ENCODE results near the gene REV3L. TPM values are rescaled to one million over a fixed set of nuclear protein-coding genes. Genes with fewer than 3 reads are reported as not detected.

REV3L gene, protein sequence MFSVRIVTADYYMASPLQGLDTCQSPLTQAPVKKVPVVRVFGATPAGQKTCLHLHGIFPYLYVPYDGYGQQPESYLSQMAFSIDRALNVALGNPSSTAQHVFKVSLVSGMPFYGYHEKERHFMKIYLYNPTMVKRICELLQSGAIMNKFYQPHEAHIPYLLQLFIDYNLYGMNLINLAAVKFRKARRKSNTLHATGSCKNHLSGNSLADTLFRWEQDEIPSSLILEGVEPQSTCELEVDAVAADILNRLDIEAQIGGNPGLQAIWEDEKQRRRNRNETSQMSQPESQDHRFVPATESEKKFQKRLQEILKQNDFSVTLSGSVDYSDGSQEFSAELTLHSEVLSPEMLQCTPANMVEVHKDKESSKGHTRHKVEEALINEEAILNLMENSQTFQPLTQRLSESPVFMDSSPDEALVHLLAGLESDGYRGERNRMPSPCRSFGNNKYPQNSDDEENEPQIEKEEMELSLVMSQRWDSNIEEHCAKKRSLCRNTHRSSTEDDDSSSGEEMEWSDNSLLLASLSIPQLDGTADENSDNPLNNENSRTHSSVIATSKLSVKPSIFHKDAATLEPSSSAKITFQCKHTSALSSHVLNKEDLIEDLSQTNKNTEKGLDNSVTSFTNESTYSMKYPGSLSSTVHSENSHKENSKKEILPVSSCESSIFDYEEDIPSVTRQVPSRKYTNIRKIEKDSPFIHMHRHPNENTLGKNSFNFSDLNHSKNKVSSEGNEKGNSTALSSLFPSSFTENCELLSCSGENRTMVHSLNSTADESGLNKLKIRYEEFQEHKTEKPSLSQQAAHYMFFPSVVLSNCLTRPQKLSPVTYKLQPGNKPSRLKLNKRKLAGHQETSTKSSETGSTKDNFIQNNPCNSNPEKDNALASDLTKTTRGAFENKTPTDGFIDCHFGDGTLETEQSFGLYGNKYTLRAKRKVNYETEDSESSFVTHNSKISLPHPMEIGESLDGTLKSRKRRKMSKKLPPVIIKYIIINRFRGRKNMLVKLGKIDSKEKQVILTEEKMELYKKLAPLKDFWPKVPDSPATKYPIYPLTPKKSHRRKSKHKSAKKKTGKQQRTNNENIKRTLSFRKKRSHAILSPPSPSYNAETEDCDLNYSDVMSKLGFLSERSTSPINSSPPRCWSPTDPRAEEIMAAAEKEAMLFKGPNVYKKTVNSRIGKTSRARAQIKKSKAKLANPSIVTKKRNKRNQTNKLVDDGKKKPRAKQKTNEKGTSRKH (N-terminal part only)
- total RNA-seq, result 10 to 100 TPM; 11.5 to 23.9 (median 13.9) TPM
- polyA plus RNA-seq, result 10 to 100 TPM in 1 of 2 donors, 1 to 10 TPM in 1; 5.6 to 25.8 TPM
- long read RNA-seq, donor 1, partial matches to known transcripts, result 10 of 22 reads
- long read RNA-seq, donor 1, other reads (novel, unspliced or antisense), result 12 of 22 reads
- long read RNA-seq, donor 2, partial matches to known transcripts, result 12 of 21 reads
- long read RNA-seq, donor 2, other reads (novel, unspliced or antisense), result 9 of 21 reads
- long read RNA-seq, donor 3, partial matches to known transcripts, result 6 of 14 reads
- long read RNA-seq, donor 3, other reads (novel, unspliced or antisense), result 8 of 14 reads

DNA sequence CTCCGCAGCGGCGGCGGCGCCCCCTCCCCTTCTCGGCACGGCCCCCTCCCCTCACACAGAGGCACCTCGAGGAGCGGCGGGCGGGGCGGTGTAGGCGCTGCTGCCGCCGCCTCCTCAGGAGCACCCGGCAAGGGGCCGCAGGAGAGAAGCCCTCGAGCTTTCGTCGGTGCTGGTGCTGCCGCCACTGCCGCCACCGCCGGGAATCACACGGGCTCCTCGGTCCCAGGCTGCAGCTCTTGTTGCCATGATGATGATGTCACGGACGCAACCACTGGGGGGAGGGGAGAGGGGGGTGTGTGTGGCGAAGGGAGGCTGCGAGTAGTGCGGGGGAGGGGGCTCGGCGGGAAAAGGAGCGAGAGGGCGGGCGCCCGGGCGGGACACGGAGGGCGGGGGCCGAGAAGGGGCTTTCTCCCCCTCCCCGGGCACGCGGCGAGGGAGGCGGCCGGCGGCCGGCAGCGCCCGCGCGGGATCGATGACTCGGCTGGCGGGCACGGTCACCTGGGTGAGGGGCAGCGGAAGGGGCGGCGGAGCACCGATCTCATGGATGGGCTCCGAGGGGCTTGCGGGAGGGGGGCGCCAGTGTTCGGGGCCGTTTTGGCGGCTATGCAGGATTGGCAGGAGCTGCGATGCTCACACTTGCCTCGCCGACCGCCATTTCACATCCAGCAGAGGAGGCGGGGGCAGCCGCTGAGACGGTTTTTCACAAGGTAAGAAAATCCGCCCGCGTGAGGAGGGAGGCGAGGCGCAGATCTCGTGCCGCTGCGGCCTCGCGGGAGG, at the start of gene REV3L:
TSS of gene REV3L (minus strand) at position 260 of the 777 bp plus-strand sequence. CDS start 330 bp downstream, outside the sequence.
- H3K4me1 ChIP-seq, result peaks cover 0 to 67% (median 49%) of the 10 kb centered on the region in 9 donors
- H3K27me3 ChIP-seq, result no peaks in the 10 kb centered on the region
- ATAC-seq (peak; percentile 69 to 89 (median 80)), DNase-seq (peak; percentile 86 to 93)
- H3K9me3 ChIP-seq, result no peaks in the 10 kb centered on the region
- H3K4me3 ChIP-seq, result peak within 1 kb of the TSS; percentile 76 to 95 (median 89)
- H3K36me3 ChIP-seq, result peaks cover 0 to 8% (median 0%) of the 10 kb centered on the region in 9 donors
- TF ChIP-seq, protein P1, sequence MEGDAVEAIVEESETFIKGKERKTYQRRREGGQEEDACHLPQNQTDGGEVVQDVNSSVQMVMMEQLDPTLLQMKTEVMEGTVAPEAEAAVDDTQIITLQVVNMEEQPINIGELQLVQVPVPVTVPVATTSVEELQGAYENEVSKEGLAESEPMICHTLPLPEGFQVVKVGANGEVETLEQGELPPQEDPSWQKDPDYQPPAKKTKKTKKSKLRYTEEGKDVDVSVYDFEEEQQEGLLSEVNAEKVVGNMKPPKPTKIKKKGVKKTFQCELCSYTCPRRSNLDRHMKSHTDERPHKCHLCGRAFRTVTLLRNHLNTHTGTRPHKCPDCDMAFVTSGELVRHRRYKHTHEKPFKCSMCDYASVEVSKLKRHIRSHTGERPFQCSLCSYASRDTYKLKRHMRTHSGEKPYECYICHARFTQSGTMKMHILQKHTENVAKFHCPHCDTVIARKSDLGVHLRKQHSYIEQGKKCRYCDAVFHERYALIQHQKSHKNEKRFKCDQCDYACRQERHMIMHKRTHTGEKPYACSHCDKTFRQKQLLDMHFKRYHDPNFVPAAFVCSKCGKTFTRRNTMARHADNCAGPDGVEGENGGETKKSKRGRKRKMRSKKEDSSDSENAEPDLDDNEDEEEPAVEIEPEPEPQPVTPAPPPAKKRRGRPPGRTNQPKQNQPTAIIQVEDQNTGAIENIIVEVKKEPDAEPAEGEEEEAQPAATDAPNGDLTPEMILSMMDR (IDR thresholded peaks at IDR 0.05), result no peak
- 0 to 1% methylated on average over 61 to 84 of the region's 84 CpGs for WGBS, 2 donors
- H3K27ac ChIP-seq, result peak within 1 kb of the TSS; percentile 95 to 100 (median 99)
- intact Hi-C loops (cut with DNase I), result loop anchor here in 8 of 10 donors (1.0 to 10.0 kb wide), 16 partner anchors 69 to 228 kb away; partner anchors contain the start of gene TRAF3IP2 (in 4 of the 8)

DNA sequence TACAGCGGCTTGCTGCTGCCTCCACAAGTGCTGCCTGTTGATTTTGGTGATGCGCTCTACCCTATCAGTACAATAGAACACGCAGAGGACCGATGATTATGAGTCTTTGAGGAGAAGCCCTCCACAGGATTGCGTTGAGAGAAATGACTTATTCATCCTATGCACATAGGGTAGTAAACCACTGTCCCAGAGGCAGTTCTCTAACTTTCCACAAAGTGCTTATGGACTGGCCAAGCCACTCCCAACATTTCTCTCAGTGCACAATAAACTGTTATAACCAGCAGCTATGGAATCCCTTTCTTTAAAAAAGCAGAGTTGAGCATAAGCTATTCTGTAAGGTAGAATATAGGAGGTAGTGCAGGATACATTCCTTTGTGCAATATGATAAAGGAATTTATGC, 48.2 kb upstream of the REV3L start:
- Histone ChIP-seq H3K36me3 (no peaks in the 10 kb centered on the region), H3K4me3 (no peak overlapping the region), H3K27ac (no peak overlapping the region), H3K4me1 (peaks cover 0 to 21% (median 11%) of the 10 kb centered on the region in 9 donors), H3K27me3 (no peaks in the 10 kb centered on the region), H3K9me3 (no peaks in the 10 kb centered on the region)
- intact Hi-C loops (cut with DNase I), result no loop called here
- DNase-seq (no peak), ATAC-seq (no peak)
- WGBS, 2 donors, result 94 to 96% methylated on average over 5 of the region's 5 CpGs
- TF ChIP-seq, protein P1 (IDR thresholded peaks at IDR 0.05), result no peak

DNA sequence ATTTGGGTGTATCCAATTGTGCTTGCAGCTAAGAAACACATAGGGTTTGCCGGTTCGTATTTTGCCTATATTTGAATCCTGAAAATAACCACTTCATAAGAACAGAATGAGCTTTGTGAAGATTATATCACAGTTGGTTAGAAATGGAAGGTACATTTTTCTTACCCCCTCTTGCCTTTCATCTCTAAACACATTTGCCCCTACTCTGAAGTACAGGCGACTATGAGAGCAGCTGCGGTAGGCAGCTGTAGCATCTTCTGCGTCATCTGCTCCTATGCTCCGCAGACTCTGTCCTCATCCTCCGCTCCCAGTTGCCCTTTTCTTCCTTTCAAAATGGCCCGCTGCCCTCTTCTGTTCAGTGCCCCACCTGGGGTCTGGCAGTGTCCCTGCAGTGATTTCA, 47.6 kb upstream of the REV3L start:
- intact Hi-C loops (cut with DNase I), result no loop called here
- H3K27ac ChIP-seq, result no peak overlapping the region
- no peaks in the 10 kb centered on the region for H3K9me3 ChIP-seq
- DNase-seq (no peak), ATAC-seq (no peak)
- no peak overlapping the region for H3K4me3 ChIP-seq
- WGBS, 2 donors, result 98% methylated on average over 8 of the region's 8 CpGs
- H3K4me1 ChIP-seq, result peaks cover 0 to 21% (median 11%) of the 10 kb centered on the region in 9 donors
- H3K36me3 ChIP-seq, result no peaks in the 10 kb centered on the region
- no peaks in the 10 kb centered on the region for H3K27me3 ChIP-seq
- TF ChIP-seq, protein P1 (IDR thresholded peaks at IDR 0.05), result no peak
